ENCODE data around the gene SESTD1.

GRCh38 chr2:179264368-179265081 is at the start of gene SESTD1:
- TF ChIP-seq CTCF (conservative IDR thresholded peaks at IDR 0.05 in 1 of 2, IDR thresholded peaks at IDR 0.05 in 1 of 2; ENCODE audit: low read depth in 1 of 2, low read length in 2 of 2), result no peak
- no peak for TF ChIP-seq EZH2 (IDR thresholded peaks at IDR 0.05; ENCODE audit: low read length, missing control alignments)

Measured in fibroblast of lung (primary cell).